CD4-positive, alpha-beta T cell treated with Interleukin-15 for 4 hours (primary cell): ENCODE results near the gene IGSF8.
"Not testable (repeated sequence)": the region's sequence is repeated elsewhere in the genome, so short reads cannot be mapped to it uniquely, and the experiment has no call there.

Source experiments
- DNase-seq: peaks from one replicate; pipeline ENCODE4 v3.0.0-alpha.2; 2020; ENCODE audit warnings: low spot score

Gene IGSF8

DNA sequence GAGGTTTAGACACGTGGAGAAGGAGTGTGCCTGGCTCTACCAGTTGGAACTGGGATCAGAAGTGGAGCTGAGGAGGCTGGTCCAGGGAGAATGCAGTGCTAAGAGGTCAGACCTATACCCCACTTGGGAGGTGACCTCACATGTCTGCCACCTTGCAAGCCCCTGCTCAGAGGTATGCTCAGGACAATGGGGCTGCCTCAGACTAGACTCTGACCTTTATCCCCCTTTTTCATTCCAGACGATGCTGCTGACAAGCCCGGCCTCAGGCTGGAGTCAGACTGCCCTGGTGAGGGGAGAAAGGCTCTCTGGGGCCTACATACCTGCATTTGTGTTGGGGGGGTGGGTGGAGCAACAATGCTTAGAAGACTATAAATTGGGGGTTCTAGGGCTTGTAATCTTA lies 33.7 kb downstream of the IGSF8 start:
- no peak for DNase-seq

DNA sequence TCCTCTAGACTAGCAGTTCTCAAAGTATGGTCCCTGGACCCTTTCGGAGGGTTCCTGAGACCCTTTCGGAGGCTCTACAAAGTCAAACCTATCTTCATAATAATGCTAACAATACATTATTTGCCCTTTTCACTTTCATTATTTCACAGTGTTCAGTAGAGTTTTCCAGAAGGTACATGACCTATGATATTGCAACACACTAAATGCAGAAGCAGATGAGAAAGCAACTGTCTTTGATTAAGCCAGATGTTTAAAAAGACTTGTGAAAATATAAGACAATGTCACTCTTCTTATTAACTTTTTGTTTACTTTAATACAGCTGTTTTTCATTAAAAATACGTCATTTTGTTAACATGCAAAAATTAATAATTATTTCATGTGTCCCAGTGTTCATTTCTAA lies 34.3 kb downstream of the IGSF8 start:
- DNase-seq: no peak

DNA sequence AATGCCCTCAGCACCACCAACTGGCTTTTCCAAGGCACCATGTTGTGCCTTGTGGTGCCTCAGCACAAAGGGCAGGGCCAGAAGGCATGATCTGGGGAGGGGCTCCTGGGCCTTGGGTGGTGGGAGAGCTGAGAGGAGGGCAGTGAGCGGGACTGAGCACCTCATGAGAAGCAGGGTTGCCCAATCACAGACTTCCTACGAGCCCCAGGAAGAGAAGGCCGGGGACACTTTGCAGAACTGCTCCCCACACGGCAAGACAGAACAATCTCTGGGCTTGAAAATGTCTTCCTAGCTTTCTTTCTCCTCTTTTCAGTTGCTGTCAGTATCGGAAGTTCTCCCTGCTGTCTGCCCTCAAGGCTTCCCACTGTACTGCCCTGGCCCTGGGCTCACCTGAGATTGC lies 35.2 kb downstream of the IGSF8 start:
- DNase-seq: no peak

GRCh38 chr1:160062230-160062532 lies 36.2 kb downstream of the IGSF8 start:
- no peak for DNase-seq

GRCh38 chr1:160061369-160062229 lies 36.8 kb downstream of the IGSF8 start:
- DNase-seq: no peak

- DNase-seq: no peak
Observed at GRCh38 chr1:160058087-160058486, 40.3 kb downstream of the IGSF8 start.

- no peak for DNase-seq
Observed at GRCh38 chr1:160056648-160057169, 41.7 kb downstream of the IGSF8 start.

DNA sequence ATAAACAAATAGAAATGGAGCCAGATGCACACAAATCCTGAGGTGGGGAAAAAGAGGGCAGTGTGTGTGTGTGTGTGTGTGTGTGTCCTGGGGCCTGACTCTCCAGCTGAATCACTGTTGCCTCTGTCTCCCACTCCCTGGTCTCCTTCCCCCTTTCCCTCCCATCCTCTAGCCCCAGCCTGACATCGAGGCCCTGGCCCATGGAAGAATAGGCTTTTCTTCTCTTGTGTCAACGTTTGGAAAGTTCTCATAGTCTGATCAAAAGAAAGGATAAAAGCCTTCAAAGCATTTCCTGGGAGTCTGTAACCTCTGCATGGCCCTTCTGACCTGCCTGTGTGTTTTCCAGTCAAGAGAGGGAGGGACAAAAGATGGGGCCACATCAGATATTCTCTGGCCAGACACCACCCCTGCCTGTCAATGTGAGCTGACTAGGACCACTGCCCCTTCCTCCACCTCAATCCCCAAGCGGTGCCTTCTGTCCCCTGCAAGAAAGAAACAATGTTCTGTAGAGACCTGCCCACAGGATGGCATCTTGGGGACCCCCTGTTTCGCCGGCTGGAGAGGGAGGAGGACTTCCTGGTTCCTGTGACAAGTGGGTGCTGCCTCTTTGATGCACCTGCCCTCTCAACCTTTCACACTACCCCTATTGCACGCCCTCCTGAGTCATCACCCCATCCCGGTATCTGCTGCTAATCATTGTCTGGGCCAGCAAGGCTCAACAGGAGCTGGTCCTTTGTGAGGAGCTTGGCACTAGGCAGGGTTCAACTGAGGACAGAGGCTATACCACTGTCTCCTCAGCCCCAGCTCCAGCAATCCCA lies 44.7 kb downstream of the IGSF8 start:
- no peak for DNase-seq

DNA sequence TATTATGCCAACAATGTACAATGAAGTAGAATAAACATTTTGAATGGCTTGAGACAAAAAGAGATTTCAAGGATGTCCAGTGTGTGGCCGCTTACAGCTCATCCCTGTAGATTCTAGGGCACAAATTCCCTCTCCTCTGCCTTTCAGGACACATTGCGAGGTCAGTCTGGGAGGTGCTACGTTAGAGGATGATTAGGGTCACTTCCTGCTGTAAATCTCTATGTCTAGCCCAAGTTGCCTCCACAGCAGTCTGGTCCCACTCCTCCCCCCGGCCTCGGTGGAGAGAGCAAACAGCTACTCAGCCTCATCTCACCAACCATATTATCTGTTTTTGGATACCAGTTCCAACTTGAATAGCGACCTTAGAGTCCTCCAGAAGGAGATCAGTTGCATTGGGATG lies 45.5 kb downstream of the IGSF8 start:
- no peak for DNase-seq

DNA sequence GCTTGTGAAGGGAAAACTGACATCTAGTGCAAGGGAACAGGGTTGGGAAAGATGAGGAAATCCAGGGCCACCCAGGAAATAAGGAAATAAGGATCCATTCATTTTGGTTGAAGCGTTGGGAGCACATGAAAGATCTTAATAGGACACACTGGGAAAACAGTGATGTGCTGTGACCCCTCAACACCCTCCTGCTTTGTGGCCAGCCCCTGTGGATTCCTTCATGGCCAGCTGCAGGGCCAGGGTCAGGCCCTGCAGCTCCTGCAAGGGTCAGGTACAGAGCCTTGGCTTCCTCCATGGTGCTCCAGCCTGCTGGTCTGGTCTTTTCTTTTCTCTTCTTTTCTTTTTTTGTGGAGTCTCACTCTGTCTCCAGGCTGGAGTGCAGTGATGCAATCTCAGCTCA lies 47.8 kb downstream of the IGSF8 start:
- DNase-seq: no peak

- not testable (repeated sequence) for DNase-seq
Observed at GRCh38 chr1:160050182-160050581, 48.2 kb downstream of the IGSF8 start.

DNA sequence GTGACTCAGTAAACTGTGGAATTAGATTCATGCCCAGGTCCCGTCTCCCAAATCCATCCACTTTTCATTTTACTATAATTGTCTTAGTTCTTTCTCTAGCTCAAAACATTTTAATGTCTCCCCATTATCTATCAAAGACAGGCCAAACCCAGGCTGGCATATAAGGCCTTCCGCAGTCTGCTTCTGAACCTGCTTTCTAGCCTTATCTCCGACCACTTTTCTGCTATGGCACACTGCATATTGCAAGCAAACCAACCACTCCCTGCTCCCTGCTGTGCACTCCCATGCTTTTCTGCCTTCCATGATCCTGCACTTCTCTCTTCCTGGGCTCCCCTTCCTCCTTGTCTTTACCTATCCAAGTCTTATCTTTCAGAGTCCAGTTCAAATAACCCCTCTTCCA lies 49.3 kb downstream of the IGSF8 start:
- no peak for DNase-seq

DNA sequence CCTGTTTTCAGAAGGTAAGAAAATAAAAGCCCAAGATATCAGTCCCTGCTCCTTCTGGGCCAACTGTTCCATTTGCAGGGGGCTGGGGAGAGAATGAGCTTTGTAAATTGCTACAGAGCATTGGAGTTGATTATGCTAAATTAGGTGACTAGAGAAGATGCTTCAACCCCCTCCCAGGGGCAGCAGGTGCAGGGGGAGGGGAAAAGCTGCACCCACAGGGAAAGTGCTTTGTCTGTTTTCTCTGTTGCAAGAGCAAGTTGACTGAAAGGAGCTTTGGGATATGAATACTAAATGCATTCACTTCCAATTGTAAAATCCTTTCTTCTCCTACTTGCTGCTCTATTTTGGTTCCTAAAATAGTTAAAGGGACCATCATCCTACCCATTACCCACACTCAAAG lies 50.1 kb downstream of the IGSF8 start:
- no peak for DNase-seq

GRCh38 chr1:160047111-160047991 lies 51.1 kb downstream of the IGSF8 start:
- DNase-seq: no peak

- peak; percentile 56 for DNase-seq
Observed at GRCh38 chr1:160046494-160047110, 51.8 kb downstream of the IGSF8 start.

DNA sequence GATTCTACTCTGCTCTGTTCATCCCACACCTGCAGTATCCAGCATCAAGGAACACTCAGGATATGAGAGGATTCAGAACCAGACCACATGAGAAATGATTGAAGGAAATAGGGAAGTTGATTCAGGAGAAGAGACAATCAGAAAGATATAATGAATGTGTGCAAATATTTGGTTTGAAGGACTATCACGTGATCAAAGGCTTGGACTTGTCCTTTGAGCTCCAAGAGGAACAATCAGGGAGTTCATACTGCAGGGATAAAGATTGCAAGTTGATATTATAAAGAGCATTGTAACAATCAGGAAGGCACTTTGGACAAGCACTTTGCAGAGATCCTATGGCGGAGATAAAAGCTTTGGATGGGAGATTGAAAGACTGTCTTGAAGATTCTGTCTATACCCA lies 52.8 kb downstream of the IGSF8 start:
- DNase-seq: no peak

DNA sequence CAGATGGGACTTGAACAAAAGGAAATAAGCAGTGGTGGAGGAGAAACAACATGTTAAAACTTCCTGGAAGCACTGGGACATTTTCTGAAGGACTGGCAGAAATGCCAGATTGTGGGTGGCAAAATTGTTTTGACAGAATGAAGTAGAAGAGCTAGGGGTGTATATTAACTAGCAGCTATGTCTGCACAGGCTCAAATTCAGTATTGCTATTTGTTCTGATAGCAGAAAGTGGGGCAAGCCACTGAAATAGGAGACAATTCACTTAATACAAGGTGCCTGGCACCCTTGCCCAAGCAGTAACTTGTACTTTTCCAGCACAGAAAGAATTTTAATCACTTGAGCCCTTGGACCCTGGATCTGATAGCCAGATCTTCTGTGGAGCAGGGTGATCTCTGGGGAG lies 54.9 kb downstream of the IGSF8 start:
- no peak for DNase-seq
